NCI-H226 (cell line): Measurements from ENCODE around the gene MYL10.

Experiments
- DNase-seq: peaks from one replicate; pipeline ENCODE4 v3.0.0-alpha.2; 2015

MYL10 gene

DNA sequence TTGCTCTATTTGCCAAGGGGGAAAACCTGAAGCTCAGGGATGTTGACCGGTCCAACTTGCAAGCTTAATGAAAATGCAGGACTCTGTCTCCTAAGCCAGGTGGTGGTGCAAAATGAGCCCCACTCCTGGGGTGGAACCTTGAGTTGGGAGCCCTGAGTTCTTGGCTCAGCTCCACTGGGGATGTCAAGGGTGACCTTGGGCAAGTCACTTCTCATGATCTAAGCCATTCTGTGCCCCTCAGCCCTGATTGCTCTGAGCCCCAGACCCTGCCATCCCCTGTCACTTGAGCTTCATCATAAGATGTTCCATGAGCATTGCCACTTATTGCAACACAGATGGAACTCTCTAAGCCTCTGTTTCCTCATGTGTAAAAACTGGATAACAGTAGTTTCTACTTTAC is 33.9 kb downstream of the MYL10 start:
- DNase-seq: no peak

GRCh38 chr7:101594790-101595189 is 34.3 kb downstream of the MYL10 start:
- no peak for DNase-seq

GRCh38 chr7:101593556-101593955 is 35.5 kb downstream of the MYL10 start:
- DNase-seq: no peak

GRCh38 chr7:101591504-101591903 is 37.6 kb downstream of the MYL10 start:
- DNase-seq: no peak

- no peak for DNase-seq
These were observed 38.2 kb downstream of the MYL10 start for GRCh38 chr7:101590663-101591435.

GRCh38 chr7:101589976-101590662 is 39.0 kb downstream of the MYL10 start:
- no peak for DNase-seq

DNA sequence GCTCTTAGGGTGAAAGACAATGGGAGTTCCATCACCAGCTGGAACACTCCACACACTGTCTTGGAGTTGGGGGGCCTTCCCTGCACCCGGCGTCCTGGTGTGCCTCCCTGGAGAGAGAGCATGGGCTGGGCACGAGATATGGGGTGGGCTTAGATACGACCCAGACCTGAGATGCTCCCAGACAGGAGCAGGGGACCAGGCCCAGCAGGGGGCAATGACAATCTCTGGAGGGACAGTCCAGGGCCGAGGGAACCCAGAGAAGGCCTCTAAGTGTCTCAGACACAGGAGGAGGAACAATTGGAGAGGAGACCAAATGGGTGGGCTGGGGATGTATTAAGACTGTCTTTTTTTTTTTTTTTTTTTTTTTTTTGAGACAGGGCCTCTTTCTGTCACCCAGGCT is 40.0 kb downstream of the MYL10 start:
- DNase-seq: no peak

GRCh38 chr7:101588131-101588935 is 40.8 kb downstream of the MYL10 start:
- no peak for DNase-seq

GRCh38 chr7:101586906-101587677 is 42.0 kb downstream of the MYL10 start:
- no peak for DNase-seq

DNA sequence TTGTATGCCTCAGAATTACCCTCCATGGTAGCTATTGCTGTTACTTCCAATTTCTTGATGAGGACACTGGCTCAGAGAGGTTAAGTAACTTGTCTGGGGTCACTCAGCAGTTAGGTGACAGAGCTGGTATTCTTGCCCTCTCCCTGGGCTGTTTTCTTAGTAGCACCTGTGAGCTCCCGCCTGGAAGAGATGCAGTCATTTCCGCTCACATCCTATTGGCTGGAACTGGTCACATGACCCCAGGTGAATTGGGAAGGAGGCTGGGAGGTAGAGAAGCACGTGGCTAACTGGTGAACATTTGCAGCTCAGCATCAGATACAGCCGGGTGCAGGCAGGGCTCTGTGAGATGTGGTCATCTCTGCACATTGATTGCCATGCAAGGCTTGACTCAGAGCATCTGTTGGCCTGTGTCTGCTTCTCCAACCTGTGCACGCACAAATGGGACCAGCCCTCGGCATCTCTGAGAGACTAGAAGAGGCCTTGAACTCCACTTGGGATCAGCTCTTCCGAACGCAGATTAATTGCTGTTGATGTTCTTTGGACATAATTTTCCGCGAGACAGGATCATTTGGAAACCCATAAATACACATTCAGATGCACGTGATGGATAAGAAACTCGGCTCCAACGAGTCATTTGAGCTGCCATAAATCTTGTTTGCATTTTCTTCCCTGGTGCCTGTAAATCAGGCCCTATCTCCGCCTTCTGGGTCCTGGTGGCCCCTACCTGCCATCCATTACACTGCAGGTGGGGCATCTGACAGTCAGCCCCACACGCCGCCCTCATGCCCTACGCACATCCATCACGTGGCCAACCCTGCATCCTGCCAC is 42.8 kb downstream of the MYL10 start:
- DNase-seq: no peak

GRCh38 chr7:101582971-101583370 is 46.1 kb downstream of the MYL10 start:
- no peak for DNase-seq

- DNase-seq: no peak
These were observed 47.2 kb downstream of the MYL10 start for GRCh38 chr7:101581891-101582290.

GRCh38 chr7:101580596-101580995 is 48.5 kb downstream of the MYL10 start:
- DNase-seq: no peak

GRCh38 chr7:101578552-101578951 is 50.5 kb downstream of the MYL10 start:
- DNase-seq: no peak

- DNase-seq: no peak
These were observed 52.1 kb downstream of the MYL10 start for GRCh38 chr7:101576998-101577397.

GRCh38 chr7:101575721-101576120 is 53.4 kb downstream of the MYL10 start:
- no peak for DNase-seq

DNA sequence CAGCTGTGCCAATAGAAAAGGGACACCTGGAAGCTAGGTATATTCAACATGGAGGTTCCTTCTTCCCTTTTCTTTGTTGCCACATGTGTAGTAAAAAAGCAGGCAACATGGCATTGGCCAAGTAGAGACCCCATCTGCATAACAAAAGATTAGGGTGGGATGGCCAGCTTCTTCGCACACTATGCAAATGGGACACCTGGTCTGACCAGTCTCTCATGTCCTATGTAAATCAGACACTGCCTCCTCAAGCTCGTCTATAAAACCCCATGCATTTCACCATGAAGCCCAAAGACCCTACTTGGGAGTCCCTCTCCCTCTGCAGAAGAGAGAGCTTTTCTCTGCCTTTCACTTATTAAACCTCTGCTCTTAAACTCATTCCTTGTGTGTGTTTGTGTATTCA is 53.9 kb downstream of the MYL10 start:
- DNase-seq: no peak

- no peak for DNase-seq
These were observed 56.9 kb downstream of the MYL10 start for GRCh38 chr7:101572156-101572555.

DNA sequence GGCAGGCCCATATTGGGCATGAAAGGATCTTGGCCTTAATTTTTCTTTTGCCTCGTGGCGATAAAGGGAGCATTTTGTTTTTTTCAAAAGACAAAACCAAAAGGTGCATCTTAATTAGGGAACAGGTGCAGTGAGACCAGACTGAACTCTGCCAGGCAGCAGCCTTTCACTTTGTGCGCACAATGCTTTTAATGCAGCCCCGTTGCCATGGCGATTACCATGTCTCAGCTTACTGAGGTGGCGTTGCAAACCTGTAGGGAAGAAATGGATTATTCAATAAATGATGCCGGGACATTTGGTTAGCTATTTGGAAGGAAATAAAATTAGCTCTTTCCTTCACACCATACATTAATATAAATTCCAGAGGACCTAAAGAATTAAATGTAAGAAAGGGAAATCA is 61.9 kb downstream of the MYL10 start:
- DNase-seq: no peak

DNA sequence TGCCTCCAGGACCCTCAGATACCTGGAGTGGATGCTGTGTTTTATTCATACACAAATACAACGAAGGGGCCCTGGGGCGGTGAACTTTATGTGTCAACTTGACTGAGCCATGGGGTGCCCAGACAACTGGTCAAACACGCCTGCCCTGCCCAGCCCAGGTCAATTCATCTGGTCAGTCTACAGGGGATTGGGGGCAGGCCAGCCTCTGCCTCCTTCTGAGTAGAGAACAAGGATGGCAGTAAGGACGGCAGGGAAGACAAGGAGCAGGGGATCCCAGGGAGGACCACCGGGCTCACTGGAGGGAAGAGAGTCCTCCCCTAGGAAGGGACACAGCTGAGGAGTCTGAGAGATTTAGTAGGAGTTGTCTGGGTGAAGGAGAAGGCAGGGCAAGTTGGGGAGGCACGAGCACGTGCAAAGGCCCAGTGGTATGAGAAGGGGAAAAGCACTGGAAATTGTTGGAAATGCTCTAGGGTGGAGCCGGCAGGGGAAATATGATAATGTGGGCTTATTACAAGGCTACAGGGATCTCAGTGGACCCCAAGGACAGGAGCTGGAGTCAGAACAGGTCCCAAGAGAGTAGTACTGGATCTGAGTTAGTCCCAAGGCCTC is 63.4 kb downstream of the MYL10 start:
- DNase-seq: no peak

DNA sequence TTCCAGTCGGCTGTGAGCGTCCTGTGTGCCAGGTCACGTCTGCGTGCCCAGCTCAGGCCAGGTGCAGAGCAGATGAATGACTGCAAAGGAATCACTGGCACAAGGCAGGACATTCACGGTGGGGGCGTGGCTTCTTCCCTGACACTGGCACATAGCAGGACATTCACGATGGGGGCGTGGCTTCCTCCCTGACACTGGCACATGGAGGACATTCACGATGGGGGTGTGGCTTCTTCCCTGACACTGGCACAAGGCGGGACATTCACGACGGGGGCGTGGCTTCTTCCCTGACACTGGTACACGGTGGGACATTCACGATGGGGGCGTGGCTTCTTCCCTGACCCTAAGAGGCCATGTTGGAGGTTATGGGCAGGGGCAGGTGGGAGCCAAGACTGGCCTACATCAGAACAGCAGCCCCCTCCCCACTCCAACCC is 64.3 kb downstream of the MYL10 start:
- DNase-seq: no peak
